HTERT RPE-1 (cell line): ENCODE results near the gene SLC35G1.

Experiments used
- in situ Hi-C: fragments of 300-500 bp; cut with MboI; formaldehyde crosslinking; loops from 4 replicates; pipeline ENCODE4 v1.14.3; 2020; ENCODE audit warnings: low sequenced_read_pairs

Gene SLC35G1, protein sequence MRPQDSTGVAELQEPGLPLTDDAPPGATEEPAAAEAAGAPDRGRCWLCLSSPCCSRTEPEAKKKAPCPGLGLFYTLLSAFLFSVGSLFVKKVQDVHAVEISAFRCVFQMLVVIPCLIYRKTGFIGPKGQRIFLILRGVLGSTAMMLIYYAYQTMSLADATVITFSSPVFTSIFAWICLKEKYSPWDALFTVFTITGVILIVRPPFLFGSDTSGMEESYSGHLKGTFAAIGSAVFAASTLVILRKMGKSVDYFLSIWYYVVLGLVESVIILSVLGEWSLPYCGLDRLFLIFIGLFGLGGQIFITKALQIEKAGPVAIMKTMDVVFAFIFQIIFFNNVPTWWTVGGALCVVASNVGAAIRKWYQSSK

DNA sequence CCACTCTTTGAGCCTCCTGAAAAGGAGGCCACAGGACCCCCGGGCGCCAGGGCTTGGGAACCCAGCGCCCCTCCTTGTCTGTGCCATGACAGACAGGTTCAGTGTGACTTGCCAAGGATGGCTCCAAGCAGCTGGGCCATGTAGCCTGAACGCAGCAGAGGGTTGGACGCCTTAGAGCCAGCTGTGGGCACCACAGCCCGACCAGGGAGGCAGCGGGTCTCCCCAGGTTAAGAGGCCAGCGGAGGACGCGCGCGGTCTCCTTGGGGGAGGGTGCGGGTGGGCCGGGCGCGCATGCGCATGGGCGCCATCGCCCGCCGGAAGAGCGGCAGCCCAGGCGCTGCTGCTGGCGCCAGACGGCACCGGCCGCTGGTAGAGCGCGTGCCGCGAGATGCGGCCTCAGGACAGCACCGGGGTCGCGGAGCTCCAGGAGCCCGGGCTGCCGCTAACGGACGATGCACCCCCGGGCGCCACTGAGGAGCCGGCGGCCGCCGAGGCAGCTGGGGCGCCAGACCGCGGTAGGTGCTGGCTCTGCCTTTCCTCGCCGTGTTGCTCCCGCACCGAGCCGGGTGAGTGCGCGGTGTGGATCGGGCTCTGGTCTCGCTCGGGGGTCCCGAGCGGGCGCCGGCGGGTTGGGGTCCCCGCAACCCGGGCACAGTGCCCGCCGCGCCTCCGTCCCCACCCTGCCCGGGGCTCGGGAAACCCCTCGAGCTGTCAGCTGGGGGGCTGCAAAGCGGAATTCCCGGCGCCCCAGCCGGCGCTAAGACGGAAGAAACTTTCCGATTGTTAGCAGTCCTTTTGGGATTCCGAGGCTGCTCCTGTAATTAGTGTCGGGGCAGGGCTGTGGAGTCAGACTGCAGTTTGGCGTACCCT, at the start of gene SLC35G1:
Gene SLC35G1 (plus strand): TSS at position 333 of the 870 bp plus-strand sequence. CDS start 56 bp downstream, at position 389.
- in situ Hi-C loops: no loop called here

GRCh38 chr10:93844979-93845626, 48.7 kb upstream of the SLC35G1 start:
- in situ Hi-C loops: no loop called here

GRCh38 chr10:93849593-93849992, 44.2 kb upstream of the SLC35G1 start:
- in situ Hi-C loops: no loop called here

DNA sequence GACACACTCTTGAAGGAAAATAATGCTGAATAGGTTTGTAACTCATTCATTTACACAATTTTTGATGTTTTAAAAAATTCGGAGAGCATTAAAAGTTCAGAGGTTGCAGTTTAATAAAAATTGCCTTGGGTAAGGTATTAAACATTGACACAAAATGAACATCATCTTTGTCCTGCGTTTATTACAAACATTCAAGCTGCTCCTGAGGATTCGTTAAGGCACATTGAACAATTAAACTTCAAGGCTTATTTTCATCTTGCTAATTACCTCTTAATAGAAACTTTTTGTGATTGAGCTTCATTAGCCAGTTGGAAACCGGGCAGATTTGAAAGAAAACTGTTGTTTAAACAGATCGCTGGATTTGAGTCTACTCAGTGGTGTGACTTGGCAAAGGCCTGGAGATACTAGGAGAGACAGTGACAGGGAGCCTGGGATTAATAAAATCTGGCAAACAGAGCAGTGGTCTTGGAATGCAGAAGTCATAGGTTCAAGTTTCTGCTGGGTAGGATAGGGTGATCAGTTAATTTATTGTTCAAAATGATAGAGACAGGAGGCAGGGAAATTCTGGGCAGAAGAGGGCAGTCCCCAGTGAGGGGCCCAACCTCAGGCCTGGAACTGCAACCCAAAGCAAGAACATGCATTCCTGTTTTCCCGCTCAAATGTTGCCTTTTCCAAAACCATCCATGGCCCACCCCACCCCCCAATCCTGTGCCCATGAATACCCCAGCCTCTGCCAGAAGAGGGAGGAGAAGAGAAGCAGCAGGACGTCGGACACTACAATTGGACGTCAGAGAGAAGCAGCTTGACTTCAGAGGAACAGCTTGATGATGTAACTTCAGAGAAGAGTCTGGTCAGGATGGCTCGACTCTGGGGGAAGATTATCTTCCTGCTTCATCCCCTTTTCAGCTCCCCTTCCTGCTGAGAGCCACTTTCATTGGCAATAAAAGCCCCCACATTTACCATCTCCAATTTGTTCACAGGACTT, 43.5 kb upstream of the SLC35G1 start:
- in situ Hi-C loops: no loop called here

DNA sequence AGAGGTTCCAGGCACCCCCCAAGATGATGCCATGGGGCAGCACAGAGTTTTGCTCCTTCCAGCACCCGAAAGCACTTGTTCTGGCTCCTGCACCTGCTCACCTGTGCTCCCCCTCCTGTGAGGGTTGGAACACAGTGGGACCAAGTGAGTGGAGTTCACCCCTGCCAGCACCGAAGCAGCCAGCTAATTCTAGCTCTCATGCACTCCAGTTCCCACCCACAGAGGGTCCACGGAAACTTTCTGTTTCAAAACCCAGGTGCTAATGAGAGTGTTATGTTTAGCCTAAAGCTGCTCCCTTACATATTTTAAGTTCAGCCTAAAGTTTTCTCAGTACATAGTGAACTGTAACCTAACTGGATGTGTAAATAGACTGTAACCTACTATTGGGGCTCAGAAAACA, 42.6 kb upstream of the SLC35G1 start:
- in situ Hi-C loops: no loop called here

GRCh38 chr10:93852476-93853095, 41.2 kb upstream of the SLC35G1 start:
- in situ Hi-C loops: no loop called here

- in situ Hi-C loops: no loop called here
These were observed 38.8 kb upstream of the SLC35G1 start for GRCh38 chr10:93854975-93855374.

DNA sequence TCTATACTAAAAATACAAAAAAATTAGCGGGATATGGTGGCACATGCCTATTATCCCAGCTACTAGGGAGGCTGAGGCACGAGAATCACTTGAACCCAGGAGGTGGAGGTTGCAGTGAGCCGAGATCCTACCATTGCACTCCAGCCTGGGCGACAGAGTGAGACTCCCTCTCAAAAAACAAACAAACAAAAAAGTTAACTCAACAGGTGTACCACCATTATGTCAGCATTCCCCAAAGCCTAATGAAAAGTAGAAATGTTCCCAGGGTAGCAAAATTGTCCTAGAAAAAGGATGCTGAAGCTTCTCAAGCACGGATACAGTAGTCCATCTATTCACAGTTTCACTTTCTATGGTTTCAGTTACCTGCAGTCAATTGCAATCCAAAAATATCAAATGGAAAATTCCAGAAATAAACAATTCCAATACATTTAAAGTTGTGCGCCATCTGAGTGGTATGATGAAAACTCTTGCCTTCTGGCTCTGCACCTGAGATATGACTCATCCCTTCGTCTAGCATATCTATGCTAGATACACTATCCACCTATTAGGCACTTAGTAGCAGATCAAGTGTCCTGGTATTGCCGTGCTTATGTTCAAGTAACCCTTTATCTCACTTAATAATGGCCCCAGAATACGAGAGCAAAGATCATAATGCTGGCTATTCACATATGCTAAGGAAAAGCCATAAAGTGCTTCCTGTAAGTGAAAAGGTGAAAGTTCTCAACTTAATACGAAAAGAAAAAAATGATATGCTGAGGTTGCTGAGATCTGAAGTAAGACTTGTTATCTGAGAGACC, 37.2 kb upstream of the SLC35G1 start:
- in situ Hi-C loops: no loop called here

GRCh38 chr10:93859049-93859655, 34.6 kb upstream of the SLC35G1 start:
- in situ Hi-C loops: no loop called here

DNA sequence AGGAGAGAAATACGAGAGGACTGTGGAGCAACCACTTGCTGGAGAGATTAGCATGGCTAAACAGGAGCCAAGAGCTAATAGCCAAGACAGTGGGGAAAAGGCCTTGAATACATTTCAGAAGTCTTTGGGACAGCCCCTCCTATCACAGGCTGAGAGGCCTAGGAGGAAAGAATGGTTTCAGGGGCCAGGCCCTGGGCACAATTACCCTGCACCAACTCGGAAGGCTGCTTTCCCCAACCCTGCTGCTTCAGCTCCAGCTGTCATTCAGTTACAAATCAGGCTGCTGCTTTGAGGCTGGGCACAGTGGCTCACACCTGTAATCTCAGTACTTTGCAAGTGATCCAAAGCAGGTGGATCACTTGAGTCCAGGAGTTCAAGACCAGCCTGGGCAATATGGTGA, 32.0 kb upstream of the SLC35G1 start:
- in situ Hi-C loops: no loop called here

DNA sequence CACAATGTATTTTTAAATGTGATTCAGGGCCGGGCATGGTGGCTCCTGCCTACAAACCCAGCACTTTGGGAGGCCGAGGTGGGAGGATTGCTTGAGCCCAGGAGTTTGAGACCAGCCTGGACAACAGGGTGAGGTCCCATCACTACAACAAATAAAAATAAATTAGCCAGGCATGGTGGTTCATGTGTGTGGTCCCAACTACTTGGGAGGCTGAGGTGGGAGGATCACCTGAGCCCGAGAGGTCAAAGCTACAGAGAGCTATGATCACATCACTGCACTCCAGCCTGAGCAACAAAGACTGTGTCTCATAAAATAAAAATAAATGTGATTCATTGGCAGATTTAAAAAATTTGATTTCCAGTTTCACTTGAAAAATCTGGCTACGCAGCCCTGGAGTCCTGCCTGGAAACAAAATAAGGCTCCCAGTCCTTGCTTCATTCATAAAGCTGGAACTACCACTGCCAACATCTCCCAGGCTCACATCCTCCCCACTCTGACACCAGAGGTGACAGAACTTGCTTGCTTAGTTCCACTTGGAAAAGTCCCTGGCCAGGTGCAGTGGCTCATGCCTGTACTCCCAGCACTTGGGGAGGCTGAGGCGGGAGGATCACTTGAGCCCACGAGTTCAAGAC, 27.9 kb upstream of the SLC35G1 start:
- in situ Hi-C loops: no loop called here

DNA sequence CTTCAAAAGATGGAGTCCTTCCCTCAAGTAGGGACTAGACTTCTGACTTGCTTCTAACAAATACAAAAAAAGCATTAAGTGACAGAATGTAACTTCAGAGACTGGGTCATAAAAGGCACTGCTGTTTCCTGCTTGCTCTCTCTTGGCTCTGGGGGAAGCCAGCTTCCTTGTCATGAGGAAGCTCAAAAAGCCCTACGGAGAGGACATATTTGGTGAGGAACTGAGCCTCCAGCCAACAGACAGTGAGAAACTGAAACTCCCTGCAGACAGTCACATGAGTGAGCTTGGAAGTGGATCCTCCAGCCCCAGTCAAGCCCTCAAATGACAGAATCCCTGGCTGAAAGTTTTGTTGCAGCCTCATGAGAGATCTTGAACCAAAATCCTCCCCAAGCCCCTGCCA, 26.3 kb upstream of the SLC35G1 start:
- in situ Hi-C loops: no loop called here

DNA sequence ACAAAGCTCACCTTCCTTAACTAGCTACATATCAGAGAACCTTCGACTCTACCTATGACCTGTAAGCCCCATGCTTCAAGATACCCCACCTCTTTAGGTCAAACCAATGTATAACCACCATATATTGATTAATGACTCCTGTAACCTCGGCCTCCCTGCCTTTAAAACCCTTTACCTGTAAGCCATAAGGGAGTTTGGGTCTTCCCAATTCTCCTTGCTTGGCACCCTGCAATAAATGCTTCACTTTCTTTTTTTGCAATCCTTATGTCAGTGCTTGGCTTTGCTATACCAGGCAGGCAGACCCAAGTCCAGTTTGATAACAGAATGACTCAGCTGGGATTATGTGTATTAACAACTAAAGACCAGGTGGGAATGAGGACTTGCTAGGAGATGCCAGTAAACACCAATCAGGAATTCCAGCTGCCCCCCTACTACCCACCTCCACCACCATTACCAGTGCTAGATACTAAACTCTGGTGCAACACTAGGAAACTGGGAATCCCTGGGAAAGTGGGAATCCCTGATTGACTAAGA, 22.0 kb upstream of the SLC35G1 start:
- in situ Hi-C loops: no loop called here

DNA sequence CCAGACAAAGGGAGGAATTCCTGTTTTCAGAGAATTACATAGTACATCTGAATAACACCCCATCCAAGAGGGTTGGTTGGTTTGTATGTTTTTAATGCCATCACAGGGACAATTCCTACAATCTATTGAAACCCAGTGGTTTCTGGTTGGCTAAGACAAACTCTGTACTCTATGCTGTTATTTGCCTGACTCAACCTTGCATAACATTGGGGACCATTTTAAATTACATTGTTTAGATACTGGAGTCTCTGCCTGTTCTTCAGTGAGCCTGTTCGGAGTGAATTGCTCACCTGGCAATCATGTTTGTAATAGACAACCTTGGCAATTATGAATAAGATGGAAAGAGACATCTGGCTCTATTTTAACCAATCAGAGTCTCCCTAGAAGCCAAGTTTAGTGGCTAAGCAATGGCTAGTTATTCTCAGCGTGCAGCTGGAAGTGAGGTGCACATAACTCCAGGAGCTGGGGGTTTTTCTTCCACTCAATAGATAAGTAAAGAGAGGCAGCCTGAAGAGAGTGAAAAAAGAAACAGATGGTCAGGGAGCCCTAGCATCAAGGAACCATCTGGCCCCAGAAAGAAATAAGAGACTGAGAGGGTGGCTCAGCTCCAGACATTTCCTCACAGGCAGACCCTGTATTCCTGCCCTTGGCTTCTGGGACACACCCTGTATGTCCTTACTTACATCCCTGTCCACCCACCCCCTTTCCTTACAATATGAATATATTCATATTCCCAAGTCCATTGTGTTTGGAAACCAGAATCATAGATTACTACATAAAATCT, 21.2 kb upstream of the SLC35G1 start:
- in situ Hi-C loops: no loop called here

DNA sequence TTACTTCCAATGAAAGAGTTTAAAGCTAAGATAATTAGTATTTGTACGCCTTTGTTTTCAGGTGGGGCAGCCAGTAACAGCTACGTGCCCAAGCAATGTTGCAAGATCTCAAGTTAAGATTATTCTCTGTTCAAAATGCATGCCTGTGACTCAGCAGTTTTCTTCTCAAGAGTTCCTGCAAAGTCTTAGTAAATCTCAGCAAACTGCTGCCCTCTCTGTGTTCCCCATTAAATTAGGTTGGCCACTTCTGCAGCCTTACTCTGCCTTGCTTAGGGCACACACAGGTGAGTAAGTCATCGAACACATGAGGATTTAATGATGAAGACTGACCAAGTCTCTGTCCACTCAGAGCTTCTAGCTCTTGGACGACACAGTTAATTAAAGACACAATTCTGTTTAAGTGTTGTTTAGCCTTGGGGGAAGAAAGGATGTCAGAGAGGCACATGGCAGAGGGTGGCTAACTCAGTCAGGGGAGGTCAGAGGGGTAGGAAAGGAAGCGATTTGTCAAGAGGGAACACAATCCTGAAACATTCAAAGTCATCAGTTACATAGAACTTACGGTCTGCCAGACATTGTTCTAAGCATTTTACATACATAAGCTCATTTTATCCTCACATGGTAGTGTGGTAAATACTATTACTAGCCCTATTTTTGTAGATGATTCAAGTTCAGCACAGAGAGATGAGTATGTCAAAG, 20.2 kb upstream of the SLC35G1 start:
- in situ Hi-C loops: no loop called here

- in situ Hi-C loops: no loop called here
These were observed 19.3 kb upstream of the SLC35G1 start for GRCh38 chr10:93874309-93875031.
